Caki2 (cell line): ENCODE results near the gene FBXW11. TPM values are rescaled to one million over a fixed set of nuclear protein-coding genes. Genes with fewer than 3 reads are reported as not detected.
"Not testable (repeated sequence)": the region's sequence is repeated elsewhere in the genome, so short reads cannot be mapped to it uniquely, and the experiment has no call there.

Source experiments
- DNase-seq: peaks from one replicate; pipeline ENCODE4 v3.0.0-alpha.2; 2015; ENCODE audit warnings: low read depth
- in situ Hi-C: cut with HindIII; loops from 2 replicates; pipeline ENCODE4 v1.10.0; 2016; ENCODE audit warnings: low sequenced_read_pairs, low pct_unique_long_range_greater_than_20kb, mixed read lengths
- total RNA-seq: library from RNA; depleted of rRNA; stranded (reverse); fragments of >200 nt; shearing (Covaris generic); gene quantifications from 2 replicates; pipeline ENCODE4 v1.2.3, GENCODE V29; 2014; ENCODE audit warnings: low replicate concordance

The FBXW11 gene
- total RNA-seq, 1 experiment from 2014 or later: 51.2 TPM

DNA sequence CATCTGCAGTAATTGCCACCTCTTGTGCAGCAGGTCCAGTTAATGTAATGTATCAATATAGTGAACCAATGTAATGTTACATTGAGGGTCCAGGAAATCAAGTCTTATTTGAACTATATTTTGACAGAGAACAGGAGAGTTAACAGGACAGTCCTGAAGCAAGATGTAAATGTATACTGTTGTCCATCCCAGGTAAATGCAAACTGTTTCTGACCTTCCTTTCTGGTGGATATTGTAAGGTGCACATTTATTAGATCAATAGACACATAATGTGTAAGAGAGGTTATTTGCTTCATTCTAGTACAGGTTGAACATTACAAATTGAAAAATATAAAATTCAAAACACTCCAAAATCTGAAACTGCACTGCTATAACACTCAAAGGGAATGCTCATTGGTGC lies 23.4 kb upstream of the FBXW11 start:
- no peak for DNase-seq
- in situ Hi-C loops: no loop called here

DNA sequence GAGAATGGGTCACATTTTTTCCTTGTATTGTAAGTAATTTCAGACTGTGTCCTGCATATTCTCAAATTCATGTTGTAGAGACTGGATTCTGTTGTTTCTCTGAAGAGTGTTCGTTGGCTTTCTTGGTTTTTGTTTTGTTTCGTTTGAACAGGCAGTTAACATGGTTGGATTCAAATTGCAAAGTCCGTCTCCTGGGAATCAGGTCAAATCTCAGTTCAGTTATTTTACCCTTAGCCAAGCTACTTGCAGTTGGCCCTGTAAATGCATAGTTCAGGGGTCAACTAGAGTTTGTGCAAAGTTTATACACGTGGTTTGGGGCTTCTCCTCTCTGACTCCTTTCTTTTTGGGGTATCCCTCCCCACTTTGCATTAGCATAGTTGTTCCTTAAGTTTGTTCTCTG lies 21.7 kb upstream of the FBXW11 start:
- in situ Hi-C loops: no loop called here

DNA sequence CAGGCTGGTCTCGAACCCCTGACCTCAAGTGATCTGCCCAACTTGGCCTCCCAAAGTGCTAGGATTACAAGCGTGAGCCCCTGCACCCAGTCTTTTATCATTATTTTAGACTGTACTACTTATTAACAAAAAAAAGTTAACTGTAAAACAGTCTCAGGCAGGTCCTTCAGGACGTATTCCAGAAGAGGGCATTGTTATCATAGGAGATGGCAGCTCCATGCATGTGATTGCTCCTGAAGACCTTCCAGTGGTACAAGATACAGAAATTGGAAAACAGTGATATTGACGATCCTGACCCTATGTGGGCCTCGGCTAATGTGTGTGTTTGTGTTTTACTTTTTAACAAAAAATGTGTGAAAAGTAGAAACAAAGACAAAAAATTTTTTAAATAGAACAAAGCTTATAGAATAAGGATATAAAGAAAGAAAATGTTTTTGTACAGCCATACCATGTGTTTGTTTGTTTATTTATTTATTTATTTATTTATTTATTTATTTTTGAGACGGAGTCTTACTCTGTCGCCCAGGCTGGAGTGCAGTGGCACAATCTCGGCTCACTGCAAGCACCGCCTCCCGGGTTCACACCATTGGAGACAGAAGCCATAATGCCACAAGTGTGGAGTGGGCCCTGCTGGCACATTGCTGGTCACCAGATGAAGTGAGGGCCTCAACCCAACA lies 13.8 kb upstream of the FBXW11 start:
- peak; percentile 22 for DNase-seq
- in situ Hi-C loops: not testable (repeated sequence)

More for the DNA sequence above, 21.7 kb upstream of the FBXW11 start:
- no peak for DNase-seq

DNA sequence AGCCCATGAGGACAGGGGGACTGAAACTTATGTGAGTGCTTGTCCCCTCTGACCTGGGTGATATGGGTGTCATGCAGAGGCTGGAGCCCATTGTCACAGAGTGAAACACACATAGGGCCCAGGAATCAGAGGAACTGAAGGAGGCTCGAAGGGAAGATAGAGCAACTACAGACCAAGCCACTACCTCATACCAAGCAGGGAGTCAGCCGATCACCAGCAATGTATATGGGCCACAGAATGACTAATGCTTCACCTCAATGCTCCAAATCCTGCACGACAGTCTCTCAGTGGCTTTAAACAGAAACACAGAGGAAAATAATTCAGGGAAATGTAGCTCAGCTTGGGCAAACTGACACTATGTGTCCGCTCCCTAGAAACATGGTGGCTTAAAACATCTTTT lies 8.9 kb upstream of the FBXW11 start:
- DNase-seq: no peak
- in situ Hi-C loops: no loop called here

DNA sequence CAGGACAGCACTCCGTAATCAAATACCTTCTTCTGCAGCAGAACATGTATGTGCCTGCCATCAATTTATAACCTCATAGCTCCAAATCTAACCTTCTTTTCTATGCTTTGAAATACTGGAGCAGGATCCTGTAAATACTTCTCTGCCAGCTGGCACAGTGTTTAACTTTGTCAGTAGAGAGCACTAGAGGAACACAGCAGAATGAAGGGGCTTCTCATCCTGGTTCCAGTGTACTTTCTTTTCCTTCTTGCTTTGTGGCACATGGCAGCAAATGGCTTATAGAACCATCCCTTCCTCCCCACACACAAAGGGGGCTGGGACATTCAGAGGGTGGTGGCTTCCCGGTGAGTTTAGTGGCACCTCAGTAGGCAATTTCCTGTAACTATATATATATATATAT lies 3.8 kb upstream of the FBXW11 start:
- peak; percentile 48 for DNase-seq
- in situ Hi-C loops: no loop called here

DNA sequence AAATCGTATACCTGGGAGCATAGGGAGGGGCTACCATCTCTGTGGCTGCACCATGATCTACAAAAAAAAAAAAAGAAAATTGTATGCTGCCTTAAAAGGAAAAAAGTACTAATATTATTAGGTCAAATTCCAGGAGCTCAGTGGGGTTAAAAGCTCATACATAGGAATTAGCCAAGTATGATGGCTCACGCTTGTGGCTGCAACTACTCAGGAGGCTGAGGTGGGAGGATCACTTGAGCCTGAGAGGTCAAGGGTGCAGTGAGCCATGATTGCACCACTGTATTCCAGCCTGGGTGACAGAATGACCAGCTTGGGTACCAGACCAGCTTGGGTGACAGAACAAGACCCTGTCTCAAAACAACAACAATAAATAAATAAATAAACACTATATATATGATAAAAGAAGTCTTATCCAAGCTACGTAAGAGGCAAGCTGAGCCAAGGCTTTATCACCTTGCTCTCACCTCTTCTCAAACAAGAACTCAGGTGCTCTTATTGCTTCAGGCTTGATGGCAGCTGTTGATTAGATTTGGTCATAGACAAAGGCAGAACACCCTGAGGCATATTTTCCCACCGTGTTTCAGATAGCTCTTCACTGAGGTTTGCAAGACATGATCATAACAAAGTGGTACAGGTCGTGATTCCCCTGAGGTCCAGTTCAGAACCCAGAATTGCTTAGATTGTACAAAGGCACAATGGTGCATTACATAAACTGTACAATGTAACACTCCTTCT lies 3.3 kb upstream of the FBXW11 start:
- in situ Hi-C loops: no loop called here
- peak; percentile 82 for DNase-seq

DNA sequence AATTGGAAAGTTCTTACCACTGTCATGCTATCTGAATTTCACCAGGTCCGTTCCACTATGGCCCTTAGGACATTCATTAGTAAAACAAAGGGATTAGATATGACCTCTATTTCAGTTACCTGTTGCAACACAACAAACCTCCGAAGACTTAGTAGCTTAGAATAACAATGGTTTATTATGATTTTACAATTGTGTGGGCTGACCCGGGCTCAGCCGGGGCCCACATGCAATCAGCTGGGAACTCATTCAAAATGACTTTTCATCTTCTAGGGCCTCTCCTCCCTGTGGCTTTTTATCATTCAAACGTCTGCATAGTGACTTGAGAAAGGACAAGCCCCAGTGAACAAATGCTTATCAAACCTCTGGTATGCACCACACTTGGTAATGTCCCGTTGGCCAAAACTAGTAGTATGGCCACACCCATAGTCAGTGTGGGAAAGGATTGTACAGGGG lies 2.3 kb upstream of the FBXW11 start:
- in situ Hi-C loops: no loop called here

DNA sequence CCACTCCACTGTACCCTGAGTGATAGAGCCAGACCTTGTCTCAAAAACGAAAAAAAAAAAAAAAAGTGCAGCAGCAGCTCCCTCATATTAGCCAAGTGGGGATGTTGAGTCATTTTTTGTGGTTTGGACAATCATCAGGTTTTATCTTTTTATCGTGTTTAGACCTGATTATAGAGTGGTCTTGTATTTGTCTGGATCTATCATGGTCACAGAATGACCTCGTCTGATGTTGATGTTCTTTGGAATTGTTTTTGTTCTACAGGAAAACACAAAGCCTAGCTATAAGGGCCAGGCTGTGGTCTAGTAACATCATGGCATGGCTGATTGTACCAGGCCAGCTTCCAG lies 1.6 kb upstream of the FBXW11 start:
- in situ Hi-C loops: no loop called here
- DNase-seq: peak; percentile 65

More for the DNA sequence above, 2.3 kb upstream of the FBXW11 start:
- peak; percentile 93 for DNase-seq

DNA sequence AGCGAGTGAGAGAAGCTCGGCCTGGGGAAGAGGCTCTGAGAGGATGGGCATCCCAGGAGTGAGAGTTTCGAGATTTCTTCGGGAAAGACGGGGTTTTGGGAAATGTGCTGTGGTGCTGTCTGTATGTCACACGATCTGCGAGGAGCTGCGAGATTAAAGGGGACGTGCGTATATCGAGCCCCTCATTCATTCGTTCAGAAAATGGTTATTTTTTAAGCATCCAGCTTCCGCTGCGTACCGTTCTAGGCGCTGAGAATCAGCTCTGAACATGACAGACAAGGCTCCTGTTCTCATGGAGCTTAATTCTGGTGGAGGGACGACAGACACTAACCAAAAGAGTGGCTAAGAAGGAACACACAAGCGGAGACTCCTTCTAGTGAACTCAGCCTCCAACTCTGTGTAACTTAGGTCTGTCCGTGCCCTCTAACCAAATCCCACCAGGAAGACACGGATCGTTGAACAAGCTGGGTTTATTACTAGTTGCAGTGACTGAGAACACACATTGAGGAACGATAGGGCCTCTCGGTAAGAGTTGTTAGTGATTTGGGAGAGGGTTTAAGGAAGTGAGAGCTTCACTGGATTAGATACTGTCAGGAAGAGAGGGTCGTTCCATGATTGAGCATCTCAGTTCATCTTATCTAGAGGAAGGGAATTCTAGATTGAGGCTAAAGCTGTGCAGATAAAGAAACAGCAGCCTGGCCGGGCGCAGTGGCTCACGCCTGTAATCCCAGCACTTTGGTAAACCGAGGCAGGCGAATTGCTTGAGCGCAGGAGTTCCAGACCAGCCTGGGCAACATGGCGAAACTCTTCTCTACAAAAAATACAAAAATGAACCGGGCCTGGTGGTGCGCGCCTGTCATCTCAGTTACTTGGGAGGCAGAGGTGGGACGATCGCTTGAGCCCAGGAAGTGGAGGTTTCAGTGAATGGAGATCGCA lies 1.0 kb upstream of the FBXW11 start:
- in situ Hi-C loops: no loop called here

DNA sequence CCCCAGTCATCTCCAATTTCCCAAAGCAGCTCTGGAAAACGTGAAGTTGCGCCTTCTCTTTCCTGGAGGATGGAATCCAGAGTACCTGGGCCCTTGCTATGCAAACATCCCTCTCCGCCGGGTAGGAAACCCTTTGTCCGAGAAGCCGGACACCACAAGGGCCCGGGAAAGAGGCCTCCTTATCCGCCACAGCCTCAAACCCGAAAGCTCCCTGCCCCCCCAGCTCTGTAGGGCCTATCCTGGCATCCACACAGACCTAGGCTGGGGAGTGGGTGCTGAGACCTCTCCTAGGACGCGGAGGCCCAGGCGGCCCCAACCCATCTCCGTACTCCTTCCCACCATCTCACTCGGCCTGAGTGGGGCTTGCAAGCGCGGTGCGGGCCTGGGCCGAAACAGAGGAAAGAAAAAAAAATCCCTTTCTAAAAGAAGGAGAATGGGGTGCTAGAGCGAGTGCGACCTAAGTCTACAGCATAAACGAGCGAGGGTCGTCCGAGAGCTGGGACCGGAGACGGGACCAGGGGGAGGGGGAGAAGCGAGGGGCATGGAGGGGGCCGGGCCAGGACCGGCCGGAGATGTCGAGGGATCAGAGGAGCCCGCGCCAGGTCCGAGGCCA lies 624 bp downstream of the FBXW11 start:
- DNase-seq: peak; percentile 57
- in situ Hi-C loops: no loop called here

More for the DNA sequence above, 1.0 kb upstream of the FBXW11 start:
- no peak for DNase-seq

DNA sequence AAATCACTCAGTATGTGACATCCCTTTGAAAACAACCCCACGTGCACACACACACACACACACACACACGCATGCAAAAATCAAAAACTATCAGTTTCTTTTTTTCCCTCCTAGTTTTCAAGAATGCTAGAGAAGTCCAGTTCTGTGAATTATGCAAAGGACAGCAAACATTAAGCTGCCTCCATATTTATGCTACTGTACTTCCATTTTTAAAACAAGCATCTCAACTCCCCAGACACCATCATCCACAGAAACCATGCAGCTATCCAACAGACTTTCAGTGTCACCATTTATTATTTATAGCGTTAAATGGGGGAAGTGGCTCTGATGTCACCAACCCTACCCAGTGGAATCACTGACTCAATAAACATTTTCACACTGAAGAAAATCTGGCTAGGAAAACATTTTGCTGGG lies 1.6 kb downstream of the FBXW11 start:
- peak; percentile 62 for DNase-seq

DNA sequence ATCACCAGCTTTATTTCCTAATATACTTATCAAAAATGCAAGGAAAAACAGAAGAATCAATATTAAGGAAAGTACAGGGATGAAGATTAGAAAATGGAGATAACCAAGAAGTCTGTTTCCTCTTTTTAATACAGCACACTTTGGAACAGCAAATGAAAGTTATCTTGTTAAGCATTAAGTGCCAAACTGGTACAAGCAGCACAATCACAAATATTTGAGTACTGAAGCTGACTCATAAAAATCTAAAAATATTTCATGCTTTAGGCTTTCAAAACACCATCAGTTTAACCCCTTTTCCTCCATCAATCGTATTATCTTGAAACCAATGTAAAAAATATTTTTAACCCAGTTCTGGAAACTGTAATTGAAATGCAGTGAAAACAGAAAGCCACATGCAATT lies 2.7 kb downstream of the FBXW11 start:
- in situ Hi-C loops: no loop called here
- no peak for DNase-seq

More for the DNA sequence above, 1.6 kb downstream of the FBXW11 start:
- in situ Hi-C loops: no loop called here

DNA sequence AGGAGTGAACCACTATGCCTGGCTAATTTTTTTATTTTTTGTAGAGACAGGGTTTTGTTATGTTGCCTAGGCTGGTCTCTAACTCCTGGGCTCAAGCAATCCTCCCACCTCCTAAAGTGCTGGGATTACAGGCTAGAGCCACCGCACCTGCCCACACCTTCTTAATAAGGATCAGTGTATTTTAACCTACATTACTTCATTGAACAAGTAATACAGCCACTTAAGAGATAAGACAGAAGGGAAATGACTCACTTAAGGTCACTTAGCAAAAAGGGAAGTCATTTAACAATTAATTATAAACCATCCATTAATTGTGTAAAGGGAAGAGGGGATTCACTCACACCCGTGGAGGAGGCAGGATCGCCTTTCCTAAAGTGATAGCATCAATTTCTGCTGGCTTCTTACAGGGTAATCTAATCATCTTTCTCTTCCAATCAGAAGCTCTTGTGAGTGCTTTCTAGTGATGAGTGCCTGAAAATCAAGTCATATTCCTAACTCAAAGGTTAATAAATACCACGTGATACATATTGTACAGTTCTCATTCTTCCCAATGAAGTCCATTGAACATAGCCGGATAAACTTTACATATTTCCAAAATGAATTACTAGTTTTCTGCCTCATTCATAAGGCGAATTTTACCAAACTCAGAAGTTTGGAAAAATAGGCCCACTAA lies 3.5 kb downstream of the FBXW11 start:
- peak; percentile 27 for DNase-seq
- in situ Hi-C loops: no loop called here

DNA sequence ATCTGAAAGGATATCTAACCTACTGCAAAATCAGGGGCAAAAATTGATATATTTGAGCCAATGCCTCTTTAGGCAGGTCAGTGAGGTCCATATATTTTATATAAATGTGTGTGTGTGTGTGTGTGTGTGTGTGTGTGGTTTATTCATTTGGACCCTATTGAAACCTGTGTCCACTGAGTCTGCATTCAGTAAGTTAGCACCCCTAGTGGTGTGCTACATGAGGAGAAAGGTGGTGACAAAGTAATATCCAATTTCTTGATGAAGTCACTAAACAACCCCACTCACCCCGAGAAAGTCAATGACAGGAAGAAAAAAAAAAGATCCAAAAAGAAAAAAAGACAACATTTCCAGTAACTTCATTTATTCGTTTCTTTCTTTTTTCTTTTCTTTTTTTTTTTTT lies 4.1 kb downstream of the FBXW11 start:
- in situ Hi-C loops: no loop called here
- DNase-seq: peak; percentile 40

DNA sequence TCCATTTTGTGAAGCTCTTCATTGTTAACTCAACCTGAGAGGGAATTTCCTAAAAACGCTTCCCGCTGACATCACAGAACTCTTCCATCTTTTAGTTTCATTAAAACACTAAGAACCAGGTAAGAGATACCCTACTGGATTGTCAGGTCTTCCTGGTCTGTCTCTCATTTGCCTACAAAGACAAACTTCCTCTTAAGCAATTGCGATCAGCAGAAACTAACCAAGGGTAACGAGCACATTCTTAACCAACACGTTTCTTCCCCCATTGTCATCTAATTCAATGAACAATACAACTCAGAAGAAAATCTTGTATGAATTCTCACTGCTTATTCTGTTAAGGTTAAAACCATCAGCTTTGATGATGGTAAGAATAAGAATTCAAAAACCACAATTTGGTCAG lies 6.6 kb downstream of the FBXW11 start:
- no peak for DNase-seq
- in situ Hi-C loops: no loop called here

DNA sequence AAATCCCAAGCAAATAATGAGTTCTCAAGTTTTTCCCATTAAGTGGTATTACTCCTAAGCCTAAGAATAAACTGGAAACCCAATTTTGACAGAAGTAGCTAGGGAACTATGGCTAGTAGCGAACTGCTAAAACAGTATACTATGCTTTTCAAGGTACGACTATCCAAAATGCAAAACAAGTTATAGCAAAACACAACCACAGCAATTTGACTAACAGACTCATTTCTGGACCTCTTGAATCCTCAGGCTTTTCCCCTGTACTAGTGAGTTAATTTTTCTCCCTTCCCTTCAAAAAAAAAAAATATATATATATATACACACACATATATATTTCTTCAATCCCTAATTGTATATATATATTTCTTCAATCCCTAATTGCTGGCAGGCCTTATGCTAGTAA lies 7.3 kb downstream of the FBXW11 start:
- in situ Hi-C loops: no loop called here
- no peak for DNase-seq

DNA sequence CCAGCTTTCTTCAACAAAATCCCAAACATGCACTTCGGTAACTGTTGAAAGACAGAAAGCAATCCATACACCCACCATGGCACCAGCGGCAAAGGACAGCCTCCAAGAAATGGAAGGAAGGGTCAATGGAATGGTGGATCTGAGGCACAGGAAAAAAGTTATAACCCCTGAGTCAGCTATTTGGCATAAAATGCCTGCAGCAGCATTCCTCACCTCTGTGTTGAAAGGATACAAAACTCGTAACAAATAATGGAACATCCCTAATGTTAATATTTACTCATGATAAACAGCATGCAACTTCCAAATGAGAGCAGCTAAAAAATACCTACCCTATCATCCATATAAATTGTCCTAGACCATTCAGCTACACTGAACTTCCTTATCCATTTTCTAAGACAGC lies 9.4 kb downstream of the FBXW11 start:
- in situ Hi-C loops: no loop called here
- DNase-seq: no peak

DNA sequence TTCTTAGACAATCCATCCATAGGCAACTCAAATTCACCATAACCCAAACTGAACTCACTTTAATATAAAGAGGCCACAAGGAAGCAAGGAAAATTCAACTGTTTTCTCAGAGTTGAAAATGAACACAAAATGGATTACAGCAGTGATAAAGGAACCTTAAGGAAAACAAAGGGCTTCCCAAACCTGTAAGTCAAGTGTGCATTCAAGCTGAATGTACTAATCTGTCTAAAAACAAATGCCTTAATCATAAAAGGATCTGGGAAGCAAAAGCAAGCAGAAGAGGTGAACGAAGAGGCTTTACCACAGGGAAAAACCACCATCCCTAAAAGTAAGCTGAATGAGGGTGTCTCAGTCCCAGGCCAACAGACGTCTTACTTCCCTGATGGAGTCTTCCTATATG lies 13.6 kb downstream of the FBXW11 start:
- in situ Hi-C loops: no loop called here

More for the DNA sequence above, 13.6 kb downstream of the FBXW11 start:
- no peak for DNase-seq
